ENCODE results near the gene TMEM120A.

Gene TMEM120A

GRCh38 chr7:75980430-75981202, 13.8 kb downstream of the TMEM120A start:
- no peak for DNase-seq (ENCODE audit: low read depth)

GRCh38 chr7:75979759-75980429, 14.5 kb downstream of the TMEM120A start:
- DNase-seq (ENCODE audit: low read depth), result no peak

- DNase-seq (ENCODE audit: low read depth), result no peak
Observed at GRCh38 chr7:75977743-75978142, 16.7 kb downstream of the TMEM120A start.

GRCh38 chr7:75971961-75972763, 22.2 kb downstream of the TMEM120A start:
- no peak for DNase-seq (ENCODE audit: low read depth)

GRCh38 chr7:75971309-75971960, 23.0 kb downstream of the TMEM120A start:
- DNase-seq (ENCODE audit: low read depth), result no peak

- DNase-seq (ENCODE audit: low read depth), result no peak
Observed at GRCh38 chr7:75969704-75970498, 24.5 kb downstream of the TMEM120A start.

GRCh38 chr7:75969182-75969581, 25.2 kb downstream of the TMEM120A start:
- DNase-seq (ENCODE audit: low read depth), result no peak

- no peak for DNase-seq (ENCODE audit: low read depth)
Observed at GRCh38 chr7:75968561-75969001, 25.8 kb downstream of the TMEM120A start.

GRCh38 chr7:75968012-75968411, 26.4 kb downstream of the TMEM120A start:
- no peak for DNase-seq (ENCODE audit: low read depth)

- no peak for DNase-seq (ENCODE audit: low read depth)
Observed at GRCh38 chr7:75967487-75967997, 26.9 kb downstream of the TMEM120A start.

- no peak for DNase-seq (ENCODE audit: low read depth)
Observed at GRCh38 chr7:75967055-75967454, 27.3 kb downstream of the TMEM120A start.

GRCh38 chr7:75966190-75966961, 28.0 kb downstream of the TMEM120A start:
- no peak for DNase-seq (ENCODE audit: low read depth)

GRCh38 chr7:75965617-75966016, 28.8 kb downstream of the TMEM120A start:
- no peak for DNase-seq (ENCODE audit: low read depth)

- DNase-seq (ENCODE audit: low read depth), result no peak
Observed at GRCh38 chr7:75963381-75963995, 30.9 kb downstream of the TMEM120A start.

GRCh38 chr7:75962607-75963380, 31.6 kb downstream of the TMEM120A start:
- no peak for DNase-seq (ENCODE audit: low read depth)

GRCh38 chr7:75961218-75961617, 33.2 kb downstream of the TMEM120A start:
- no peak for DNase-seq (ENCODE audit: low read depth)

- DNase-seq (ENCODE audit: low read depth), result no peak
Observed at GRCh38 chr7:75960372-75960771, 34.0 kb downstream of the TMEM120A start.

GRCh38 chr7:75958802-75959543, 35.4 kb downstream of the TMEM120A start:
- no peak for DNase-seq (ENCODE audit: low read depth)
